ENCODE measurements around the gene PALD1. TPM values are rescaled to one million over a fixed set of nuclear protein-coding genes. Genes with fewer than 3 reads are reported as not detected.

Gene PALD1
- total RNA-seq = 0.20 TPM in 1 of 2 replicates, not detected in the other

GRCh38 chr10:70478191-70479164 is at the start of gene PALD1:
Gene PALD1, plus strand, starts transcription at chr10:70478767. Its CDS starts 47,185 bp downstream, at chr10:70525952.

GRCh38 chr10:70441161-70441894 is 37.2 kb upstream of the PALD1 start, which contains the start of gene NODAL:
Gene NODAL, minus strand, starts transcription at chr10:70441681. Its CDS starts 14 bp downstream, at chr10:70441667.

GRCh38 chr10:70602665-70603448 is 124.3 kb downstream of the PALD1 start, which contains the start of gene PRF1:
Gene PRF1, minus strand, starts transcription at chr10:70602741. Its CDS starts 1,839 bp downstream, at chr10:70600902.

Other genes starting within 250 kb of the PALD1 start
- gene PPA1, start 245.3 kb upstream of the PALD1 start, total RNA-seq = 359 and 392 TPM in 2 replicates
- not detected in 2 replicates for gene NPFFR1, start 194.8 kb upstream of the PALD1 start, total RNA-seq
- 4.4 and 5.9 TPM in 2 replicates for gene LRRC20, start 96.1 kb upstream of the PALD1 start, total RNA-seq
- gene EIF4EBP2, start 74.6 kb upstream of the PALD1 start, total RNA-seq = 42.6 and 44.6 TPM in 2 replicates
- not detected in 2 replicates for gene NODAL, start 37.1 kb upstream of the PALD1 start, total RNA-seq
- not detected in 2 replicates for gene PRF1, start 124.0 kb downstream of the PALD1 start, total RNA-seq
- gene ADAMTS14, start 193.7 kb downstream of the PALD1 start, total RNA-seq = 2.6 and 3.1 TPM in 2 replicates